ENCODE measurements around the gene CHCHD6. TPM values are rescaled to one million over a fixed set of nuclear protein-coding genes. Genes with fewer than 3 reads are reported as not detected.

CHCHD6 gene
- total RNA-seq, 1 donor from 2014 or later: 6.7 TPM

DNA sequence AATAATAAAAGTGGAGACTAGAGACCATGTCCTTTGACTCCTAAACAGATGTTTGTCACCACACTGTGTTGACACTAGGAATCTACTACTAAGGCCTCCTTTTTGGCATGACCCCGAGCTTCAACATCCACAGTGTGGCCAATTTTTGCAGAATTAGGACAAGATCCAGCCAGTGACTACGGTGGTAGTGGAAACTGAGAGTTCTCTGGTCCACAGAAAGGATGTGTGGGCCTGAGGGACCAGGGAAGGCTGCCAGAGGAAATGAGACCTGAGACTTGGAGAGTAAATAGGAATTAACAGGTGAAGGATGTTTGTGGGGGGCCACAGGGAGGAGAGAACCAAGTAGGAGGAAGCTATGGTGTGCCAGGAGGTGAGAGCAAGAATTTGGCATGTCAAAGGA is 122.7 kb downstream of the CHCHD6 start:
- DNase-seq (ENCODE audit: low read depth in 2 of 2): no peak

DNA sequence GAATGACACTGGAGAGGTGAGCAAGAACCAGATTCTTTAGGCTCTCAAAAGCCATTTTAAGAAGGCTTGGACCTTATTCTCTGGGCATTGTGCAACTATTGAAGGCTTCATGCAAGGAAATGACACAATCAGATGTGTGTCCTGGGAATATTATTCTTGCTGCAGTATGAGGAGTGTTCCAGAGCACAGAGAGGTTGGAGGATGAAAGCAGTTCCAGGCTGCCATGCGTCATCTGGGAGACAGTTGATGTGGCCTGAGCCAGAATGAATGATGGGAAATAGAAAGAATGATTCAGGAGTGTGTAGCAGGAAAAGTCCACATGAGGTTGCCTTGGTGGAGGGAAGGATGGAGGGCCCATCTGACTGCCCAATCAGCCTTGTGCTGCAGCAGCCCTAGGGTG is 123.1 kb downstream of the CHCHD6 start:
- DNase-seq (ENCODE audit: low read depth in 2 of 2): no peak

- DNase-seq (ENCODE audit: low read depth in 2 of 2): no peak
Measured at GRCh38 chr3:126828306-126828705, 124.3 kb downstream of the CHCHD6 start.

GRCh38 chr3:126832933-126833332 is 128.9 kb downstream of the CHCHD6 start:
- DNase-seq (ENCODE audit: low read depth in 2 of 2): no peak

GRCh38 chr3:126834596-126835471 is 130.8 kb downstream of the CHCHD6 start:
- DNase-seq (ENCODE audit: low read depth in 2 of 2): no peak

DNA sequence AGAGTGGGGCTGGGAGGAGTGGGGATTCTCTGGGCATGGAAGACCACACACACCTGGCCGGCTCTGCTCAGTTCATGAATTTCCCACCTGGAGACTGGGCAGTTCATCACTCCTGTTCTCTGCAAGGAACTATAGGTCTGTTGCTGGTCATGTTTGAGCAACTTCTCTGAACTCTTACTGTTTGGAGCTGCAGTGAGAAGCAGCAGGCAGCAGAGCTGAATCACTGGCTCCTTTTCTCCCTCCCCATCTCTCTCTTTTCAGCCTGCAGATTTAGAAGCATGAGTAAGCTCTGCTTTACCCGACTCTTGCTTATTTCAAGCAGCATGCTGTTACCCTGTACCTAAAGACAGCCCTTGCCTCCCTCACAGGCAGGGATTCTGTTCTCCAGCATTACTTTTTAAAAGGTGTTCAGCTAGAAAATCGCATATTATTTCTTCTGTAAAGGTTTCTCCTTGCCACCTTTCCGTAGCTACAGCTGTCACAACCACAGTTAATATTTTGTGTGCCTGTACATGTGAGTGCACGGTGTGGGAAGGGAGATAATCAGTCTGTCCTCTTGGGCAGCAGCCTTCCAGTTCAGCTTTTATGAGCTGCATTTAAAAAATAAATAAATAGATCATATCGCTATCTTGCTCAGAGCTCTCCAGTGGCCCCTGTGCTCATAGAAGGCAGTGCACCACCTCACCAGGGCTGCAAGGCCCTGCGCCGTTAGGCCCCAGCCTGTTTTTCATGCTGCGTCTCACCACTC is 131.6 kb downstream of the CHCHD6 start:
- DNase-seq (ENCODE audit: low read depth in 2 of 2): no peak

DNA sequence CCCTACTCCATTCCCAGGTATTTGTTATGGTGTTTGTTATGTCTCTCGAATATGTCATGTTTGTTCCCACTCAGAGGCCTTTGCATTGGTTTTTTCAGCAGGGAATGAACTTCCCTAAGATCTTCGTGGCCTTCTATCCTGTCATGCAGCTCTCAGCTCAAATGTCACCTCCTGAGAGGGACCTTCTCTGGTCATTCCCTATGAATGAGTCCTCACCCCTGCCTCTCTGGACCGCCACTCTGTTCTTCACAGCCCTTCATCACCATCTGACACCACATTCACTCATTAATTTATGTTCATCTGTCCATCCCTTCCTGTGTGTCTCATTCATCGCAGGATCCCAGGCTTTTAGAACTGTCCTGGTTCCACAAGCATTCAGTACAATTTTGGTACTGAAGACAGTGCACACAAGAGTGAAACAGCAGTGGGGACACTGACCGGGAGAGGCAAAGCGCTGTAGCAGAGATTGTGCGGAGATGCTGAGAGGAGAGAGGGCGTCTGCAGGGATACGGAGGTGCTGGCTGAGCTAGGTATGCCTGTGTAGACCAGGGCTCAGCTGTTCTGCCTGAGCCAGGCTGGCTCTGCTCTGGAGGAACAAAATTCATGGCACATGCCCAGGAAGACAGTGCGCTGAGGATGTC is 132.3 kb downstream of the CHCHD6 start:
- DNase-seq (ENCODE audit: low read depth in 2 of 2): no peak

GRCh38 chr3:126837773-126838172 is 133.7 kb downstream of the CHCHD6 start:
- no peak for DNase-seq (ENCODE audit: low read depth in 2 of 2)

GRCh38 chr3:126845920-126846715 is 142.1 kb downstream of the CHCHD6 start:
- no peak for DNase-seq (ENCODE audit: low read depth in 2 of 2)

DNA sequence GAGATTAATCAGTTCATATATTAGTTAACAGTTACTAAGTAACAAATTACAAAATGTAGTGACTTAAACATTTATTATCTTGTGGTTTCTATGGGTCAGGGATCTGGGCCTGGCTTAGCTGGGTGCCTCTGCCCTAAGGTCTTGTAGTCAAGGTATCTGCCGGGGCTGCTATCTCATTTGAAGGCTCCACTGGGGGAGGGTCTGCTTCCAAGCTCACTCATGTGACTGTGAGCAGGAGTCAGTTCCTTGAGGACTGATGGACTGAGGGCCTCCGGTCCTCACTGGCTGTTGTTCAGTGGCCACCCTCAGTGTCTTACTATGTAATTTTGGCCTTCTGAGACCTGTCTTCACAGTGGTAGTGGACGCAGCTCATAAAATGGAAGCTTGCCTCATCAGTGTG is 143.0 kb downstream of the CHCHD6 start:
- DNase-seq (ENCODE audit: low read depth in 2 of 2): no peak

GRCh38 chr3:126848991-126849390 is 145.0 kb downstream of the CHCHD6 start:
- DNase-seq (ENCODE audit: low read depth in 2 of 2): no peak

DNA sequence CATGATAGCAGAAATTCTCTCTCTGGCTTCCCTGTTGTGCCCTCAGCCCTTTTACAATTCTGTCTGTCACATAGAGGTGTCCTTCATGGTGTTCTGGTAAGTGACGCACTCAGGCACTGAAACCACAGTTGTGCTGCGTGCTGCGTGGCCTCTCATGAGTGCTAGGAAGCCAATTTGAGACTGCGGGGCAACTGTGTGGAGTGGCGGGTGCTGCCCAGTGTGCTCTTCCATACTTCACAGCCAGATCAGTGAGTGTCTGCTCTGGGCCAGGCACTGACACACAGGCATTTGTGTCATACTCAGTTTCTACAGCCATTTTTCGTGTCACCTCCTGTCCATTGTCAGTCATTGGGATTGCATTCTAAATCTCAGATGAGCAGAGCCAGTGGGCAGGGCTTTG is 145.7 kb downstream of the CHCHD6 start:
- DNase-seq (ENCODE audit: low read depth in 2 of 2): no peak

- no peak for DNase-seq (ENCODE audit: low read depth in 2 of 2)
Measured at GRCh38 chr3:126850370-126851085, 146.5 kb downstream of the CHCHD6 start.

DNA sequence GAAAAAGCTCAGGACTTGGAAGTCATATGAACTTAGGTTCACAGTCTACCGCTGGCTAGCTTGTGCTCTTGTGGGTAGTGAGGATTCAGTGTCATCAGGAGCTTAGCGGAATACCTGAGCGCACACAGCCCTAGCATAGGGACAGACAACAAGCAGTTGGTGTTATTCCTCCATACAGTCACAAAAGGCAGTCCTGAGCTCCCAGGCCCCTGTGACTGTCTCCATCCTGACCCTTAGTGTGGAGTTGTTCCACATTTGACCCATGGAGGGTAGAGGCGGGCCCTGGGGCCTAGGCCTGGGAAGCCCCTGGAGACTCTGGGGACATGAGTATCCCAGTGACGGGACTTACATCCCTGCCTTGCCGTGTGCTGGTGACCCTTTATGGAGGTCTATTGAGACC is 147.3 kb downstream of the CHCHD6 start:
- no peak for DNase-seq (ENCODE audit: low read depth in 2 of 2)

DNA sequence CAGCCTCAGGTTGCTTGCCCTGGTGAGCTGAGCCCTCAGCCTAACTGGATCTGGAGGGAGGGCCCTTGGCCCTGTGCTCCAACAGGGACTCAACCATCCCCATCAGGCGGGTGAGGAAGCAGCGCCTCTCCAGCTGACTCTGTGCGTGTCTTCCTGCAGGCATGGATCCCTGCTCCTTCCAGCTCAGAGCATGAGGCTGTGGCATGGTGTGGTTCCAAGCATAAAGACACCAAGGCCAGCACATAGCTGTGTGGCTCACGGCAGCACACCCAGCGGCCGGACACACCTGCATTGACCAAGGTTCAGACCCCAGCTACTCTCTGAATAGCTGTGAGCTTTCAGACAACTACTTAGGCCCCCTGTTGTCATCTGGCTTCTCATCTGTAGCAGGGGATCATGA is 147.9 kb downstream of the CHCHD6 start:
- no peak for DNase-seq (ENCODE audit: low read depth in 2 of 2)

DNA sequence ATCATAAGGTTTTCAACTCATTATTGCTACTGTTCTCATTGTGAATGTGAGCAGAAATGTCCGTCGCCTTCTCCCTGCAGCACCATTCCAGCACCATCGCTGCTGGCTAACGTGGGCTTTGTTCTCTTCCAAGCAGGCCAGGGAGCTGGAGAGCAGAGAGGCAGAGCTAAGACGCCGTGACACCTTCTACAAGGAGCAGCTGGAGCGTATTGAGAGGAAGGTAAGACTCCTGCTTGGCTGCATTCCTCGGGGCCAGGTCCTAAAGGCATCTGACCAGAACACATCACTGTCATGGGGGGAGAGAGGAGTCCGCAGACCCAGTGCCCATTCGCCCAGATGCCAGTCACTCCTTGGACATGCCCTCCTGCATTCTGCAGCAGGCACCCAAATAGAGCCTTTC is 148.5 kb downstream of the CHCHD6 start:
- no peak for DNase-seq (ENCODE audit: low read depth in 2 of 2)

DNA sequence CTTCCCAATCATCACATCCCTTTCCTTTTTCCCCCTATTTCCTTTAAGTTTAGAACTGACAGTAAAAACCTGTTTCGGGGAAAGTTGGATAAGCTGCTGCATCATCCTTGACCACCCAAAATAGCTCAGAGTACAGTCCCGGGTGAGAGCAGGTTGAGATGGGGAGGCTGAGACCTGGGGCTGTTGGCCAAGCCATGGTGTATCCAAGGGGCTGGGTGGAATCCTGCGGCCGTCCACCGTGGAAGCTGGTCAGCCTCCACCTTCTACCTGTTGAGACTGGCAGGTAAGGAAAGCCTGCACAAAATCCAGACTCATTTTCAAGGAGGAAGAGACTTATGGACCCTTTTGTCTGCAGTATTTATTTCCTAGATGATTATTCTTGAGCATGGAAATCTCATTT is 150.6 kb downstream of the CHCHD6 start:
- DNase-seq (ENCODE audit: low read depth in 2 of 2): no peak

- DNase-seq (ENCODE audit: low read depth in 2 of 2): no peak
Measured at GRCh38 chr3:126855374-126855773, 151.3 kb downstream of the CHCHD6 start.

- no peak for DNase-seq (ENCODE audit: low read depth in 2 of 2)
Measured at GRCh38 chr3:126857928-126858327, 153.9 kb downstream of the CHCHD6 start.

- DNase-seq (ENCODE audit: low read depth in 2 of 2): no peak
Measured at GRCh38 chr3:126858401-126858800, 154.4 kb downstream of the CHCHD6 start.

GRCh38 chr3:126858887-126859286 is 154.8 kb downstream of the CHCHD6 start:
- DNase-seq (ENCODE audit: low read depth in 2 of 2): peak in 1 of 2 donors; percentile 54

All from dermis microvascular lymphatic vessel endothelial cell (primary cell).